Natural killer cell (primary cell): ENCODE data around the gene CAVIN3. TPM values are rescaled to one million over a fixed set of nuclear protein-coding genes. Genes with fewer than 3 reads are reported as not detected.

Experiments used
- ATAC-seq, 3 donors: fragments of 150-1000 bp in 2 of 3; fragments of 200-7000 bp in 1 of 3; cut with Tn5 transposase; 1 replicate in 1 of 3; 2 replicates in 2 of 3; pipeline ENCODE4 v1.10.0; 2021; ENCODE audit warnings: mild to moderate bottlenecking in 2 of 3, moderate library complexity in 2 of 3
- DNase-seq, 2 donors: peaks; one replicate each; pipeline versions ENCODE4 v3.0.0 to v3.0.0-alpha.2; 2013 to 2021; ENCODE audit warnings: mixed read lengths in 1 of 2
- H3K27ac ChIP-seq: one replicate; pipeline ENCODE4 v1.5.1; 2013; ENCODE audit warnings: mild to moderate bottlenecking, low read length
- H3K27me3 ChIP-seq: one replicate; pipeline ENCODE4 v1.6.1; 2013; ENCODE audit warnings: low read length; ENCODE audit not compliant: control insufficient read depth, insufficient read depth
- H3K36me3 ChIP-seq: one replicate; pipeline ENCODE4 v1.6.1; 2013; ENCODE audit warnings: low read length; ENCODE audit not compliant: control insufficient read depth, insufficient read depth
- H3K4me1 ChIP-seq: one replicate; pipeline ENCODE4 v1.6.1; 2013; ENCODE audit warnings: low read length; ENCODE audit not compliant: control insufficient read depth, insufficient read depth
- H3K4me3 ChIP-seq: one replicate; pipeline ENCODE4 v1.5.1; 2013; ENCODE audit warnings: low read length
- H3K9me3 ChIP-seq: one replicate; pipeline ENCODE4 v1.6.1; 2013; ENCODE audit warnings: low read length; ENCODE audit not compliant: control insufficient read depth, insufficient read depth
- H3K27ac Mint-ChIP-seq, 2 donors: one replicate each; pipeline ENCODE4 v1.8.0; 2022; ENCODE audit warnings: mild to moderate bottlenecking in 2 of 2, mixed read lengths in 2 of 2, moderate library complexity in 1 of 2
- H3K27me3 Mint-ChIP-seq, 2 donors: one replicate each; pipeline ENCODE4 v1.8.0; 2022; ENCODE audit warnings: low read depth in 2 of 2, mixed read lengths in 2 of 2
- H3K36me3 Mint-ChIP-seq: one replicate; pipeline ENCODE4 v1.8.0; 2022; ENCODE audit warnings: mixed read lengths
- H3K4me1 Mint-ChIP-seq, 2 donors: one replicate each; pipeline ENCODE4 v1.8.0; 2022; ENCODE audit warnings: mixed read lengths in 2 of 2
- H3K4me3 Mint-ChIP-seq: one replicate; pipeline ENCODE4 v1.8.0; 2022; ENCODE audit warnings: mild to moderate bottlenecking, moderate library complexity, mixed read lengths
- H3K9me3 Mint-ChIP-seq, 2 donors: one replicate each; pipeline ENCODE4 v1.8.0; 2022; ENCODE audit warnings: mixed read lengths in 2 of 2
- WGBS: methylation state at CpG from one replicate; pipeline ENCODE4 v1.1.7; 2013; ENCODE audit warnings: missing lambda C conversion rate; ENCODE audit not compliant: insufficient coverage; 5-methylcytosine and 5-hydroxymethylcytosine counted together
- intact Hi-C: fragments of 100-400 bp; cut with micrococcal nuclease; formaldehyde crosslinking; loops from one replicate; pipeline ENCODE4 v1.14.2; 2022
- total RNA-seq, 4 donors: library from RNA; stranded (reverse); fragments of 120-200 nt in 1 of 4; gene quantifications; one replicate each; pipeline versions ENCODE4 v1.2.3 to v1.2.4, GENCODE V29; 2013 to 2022
- TF ChIP-seq, protein P1 (sequence below): fragments of 200-600 bp; IDR thresholded peaks from one replicate; pipeline ENCODE4 v1.8.0; 2022; ENCODE audit warnings: antibody characterized with exemption

CAVIN3 gene
- total RNA-seq, 3 donors from 2014 or later (not counting 1 experiment from before 2014, with no cell fraction given): not detected

- peaks cover 4% of the 10 kb centered on the region for H3K27me3 ChIP-seq
- H3K9me3 ChIP-seq: no peaks in the 10 kb centered on the region
- H3K36me3 ChIP-seq: no peaks in the 10 kb centered on the region
- Mint-ChIP-seq H3K27me3 (peaks cover 55 to 58% of the 10 kb centered on the region in 2 donors), H3K36me3 (no peaks in the 10 kb centered on the region), H3K27ac (no peak overlapping the region), H3K9me3 (no peaks in the 10 kb centered on the region), H3K4me1 (no peaks in the 10 kb centered on the region), H3K4me3 (no peak overlapping the region)
- H3K4me3 ChIP-seq: no peak overlapping the region
- DNase-seq (no peak), ATAC-seq (no peak)
- TF ChIP-seq, protein P1, sequence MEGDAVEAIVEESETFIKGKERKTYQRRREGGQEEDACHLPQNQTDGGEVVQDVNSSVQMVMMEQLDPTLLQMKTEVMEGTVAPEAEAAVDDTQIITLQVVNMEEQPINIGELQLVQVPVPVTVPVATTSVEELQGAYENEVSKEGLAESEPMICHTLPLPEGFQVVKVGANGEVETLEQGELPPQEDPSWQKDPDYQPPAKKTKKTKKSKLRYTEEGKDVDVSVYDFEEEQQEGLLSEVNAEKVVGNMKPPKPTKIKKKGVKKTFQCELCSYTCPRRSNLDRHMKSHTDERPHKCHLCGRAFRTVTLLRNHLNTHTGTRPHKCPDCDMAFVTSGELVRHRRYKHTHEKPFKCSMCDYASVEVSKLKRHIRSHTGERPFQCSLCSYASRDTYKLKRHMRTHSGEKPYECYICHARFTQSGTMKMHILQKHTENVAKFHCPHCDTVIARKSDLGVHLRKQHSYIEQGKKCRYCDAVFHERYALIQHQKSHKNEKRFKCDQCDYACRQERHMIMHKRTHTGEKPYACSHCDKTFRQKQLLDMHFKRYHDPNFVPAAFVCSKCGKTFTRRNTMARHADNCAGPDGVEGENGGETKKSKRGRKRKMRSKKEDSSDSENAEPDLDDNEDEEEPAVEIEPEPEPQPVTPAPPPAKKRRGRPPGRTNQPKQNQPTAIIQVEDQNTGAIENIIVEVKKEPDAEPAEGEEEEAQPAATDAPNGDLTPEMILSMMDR: no peak
- 4% methylated on average over 50 of the region's 50 CpGs for WGBS
- H3K27ac ChIP-seq: no peak overlapping the region
- intact Hi-C loops: no loop called here
- H3K4me1 ChIP-seq: no peaks in the 10 kb centered on the region
Observed at GRCh38 chr11:6319704-6320410, 444 bp downstream of the CAVIN3 start.

DNA sequence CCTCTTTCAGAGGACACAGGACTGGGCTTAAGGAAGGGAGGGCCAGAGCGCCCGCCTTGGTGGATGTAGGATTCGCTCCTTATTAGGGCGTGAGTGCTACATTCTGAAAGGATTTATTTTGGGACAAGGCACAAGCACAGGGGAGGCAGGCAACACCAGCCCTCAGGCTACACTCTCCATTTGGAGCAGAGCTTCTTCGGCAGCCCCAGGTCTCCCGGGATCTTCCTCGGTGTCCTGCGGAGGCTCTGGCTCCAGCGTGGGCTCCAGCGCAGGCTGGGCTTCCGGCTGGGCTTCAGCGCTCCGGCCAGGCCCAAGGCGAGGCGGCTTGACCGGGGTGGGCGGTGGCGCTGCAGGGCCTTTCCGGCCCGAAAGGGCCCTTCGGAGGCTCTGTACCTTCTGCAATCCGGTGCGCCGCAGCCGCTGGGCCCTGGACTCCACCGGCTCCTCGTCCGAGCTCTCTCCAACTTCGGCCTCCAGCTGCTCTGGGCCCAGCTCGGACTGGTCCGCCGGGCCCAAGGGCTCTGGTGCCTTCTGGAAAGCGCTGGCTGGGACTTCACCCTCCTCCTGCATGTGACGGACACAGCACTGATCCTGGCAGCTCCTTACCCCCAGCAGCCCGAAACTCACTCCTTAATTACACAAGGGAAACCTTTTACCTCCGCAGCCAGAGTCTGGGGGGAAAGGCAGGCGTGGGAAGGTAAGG lies 1.1 kb downstream of the CAVIN3 start:
- no peaks in the 10 kb centered on the region for H3K4me1 ChIP-seq
- peaks cover 4% of the 10 kb centered on the region for H3K27me3 ChIP-seq
- 37% methylated on average over 36 of the region's 37 CpGs for WGBS
- Mint-ChIP-seq H3K4me1 (no peaks in the 10 kb centered on the region), H3K27me3 (peaks cover 58 to 63% of the 10 kb centered on the region in 2 donors), H3K36me3 (no peaks in the 10 kb centered on the region), H3K4me3 (no peak overlapping the region), H3K27ac (no peak overlapping the region), H3K9me3 (no peaks in the 10 kb centered on the region)
- H3K4me3 ChIP-seq: no peak overlapping the region
- no peaks in the 10 kb centered on the region for H3K36me3 ChIP-seq
- intact Hi-C loops: no loop called here
- TF ChIP-seq, protein P1: no peak
- no peak for DNase-seq
- H3K9me3 ChIP-seq: no peaks in the 10 kb centered on the region
- no peak overlapping the region for H3K27ac ChIP-seq
- no peak for ATAC-seq

GRCh38 chr11:6318204-6318603 lies 2.1 kb downstream of the CAVIN3 start:
- Histone ChIP-seq H3K27ac (no peak overlapping the region), H3K27me3 (peaks cover 4% of the 10 kb centered on the region), H3K36me3 (no peaks in the 10 kb centered on the region), H3K9me3 (no peaks in the 10 kb centered on the region), H3K4me1 (no peaks in the 10 kb centered on the region), H3K4me3 (no peak overlapping the region)
- Mint-ChIP-seq H3K4me3 (no peak overlapping the region), H3K36me3 (no peaks in the 10 kb centered on the region), H3K27me3 (peaks cover 60 to 69% of the 10 kb centered on the region in 2 donors), H3K9me3 (no peaks in the 10 kb centered on the region), H3K27ac (no peak overlapping the region), H3K4me1 (no peaks in the 10 kb centered on the region)
- no peak for ATAC-seq
- no peak for DNase-seq
- TF ChIP-seq, protein P1: no peak
- WGBS: 80% methylated on average over 4 of the region's 4 CpGs
- intact Hi-C loops: no loop called here
